ENCODE data around the gene MAML2. TPM values are rescaled to one million over a fixed set of nuclear protein-coding genes. Genes with fewer than 3 reads are reported as not detected.

Gene MAML2
- total and polyA plus RNA-seq, 4 donors, result 0.56 to 2.1 (median 1.4) TPM

DNA sequence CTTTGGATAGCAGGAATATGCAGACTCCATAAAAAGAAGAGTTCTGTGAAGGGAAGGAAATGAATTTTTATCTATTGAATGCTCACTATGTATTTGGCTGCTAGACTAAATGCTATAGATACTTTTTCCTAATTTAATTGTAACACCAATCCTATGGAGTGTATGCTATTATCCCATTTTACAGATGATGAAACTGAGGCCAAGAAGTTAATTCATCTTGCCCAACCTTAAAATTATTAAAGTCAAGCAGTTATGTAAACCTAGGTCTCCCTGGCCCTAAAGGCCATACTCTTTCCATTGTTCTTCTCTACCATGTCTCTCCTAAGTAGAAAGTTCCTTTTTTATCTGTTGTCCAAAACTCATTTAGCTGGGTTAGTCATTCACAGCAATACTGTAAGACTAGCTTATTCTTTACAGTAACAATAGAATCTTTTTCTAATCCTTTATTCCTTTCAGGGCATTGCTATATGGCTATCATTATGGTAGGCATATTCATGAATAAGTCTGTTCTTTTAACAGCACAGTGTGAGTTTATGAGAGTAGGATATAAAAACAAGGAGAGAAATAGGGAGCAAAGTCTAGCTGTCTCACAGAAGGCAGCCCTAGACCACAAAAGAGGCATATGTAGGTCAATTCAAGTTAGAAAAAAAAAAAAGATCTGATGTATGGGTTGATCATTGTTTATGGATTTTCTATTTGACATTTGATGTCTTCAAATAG, 50.5 kb downstream of the MAML2 start:
- DNase-seq (ENCODE audit: low spot score), result no peak
- Histone ChIP-seq H3K9me3 (ENCODE audit: control insufficient read depth in 4 of 4, low read length in 3 of 4) (no peaks in the 10 kb centered on the region), H3K4me1 (ENCODE audit: control insufficient read depth in 4 of 4, insufficient read depth in 4 of 4, low read length in 3 of 4) (no peaks in the 10 kb centered on the region), H3K27ac (ENCODE audit: low read depth in 1 of 2, low read length in 2 of 2) (no peak overlapping the region), H3K27me3 (ENCODE audit: control insufficient read depth in 4 of 4, insufficient read depth in 4 of 4, low read length in 3 of 4) (no peaks in the 10 kb centered on the region), H3K36me3 (ENCODE audit: control insufficient read depth in 4 of 4, insufficient read depth in 3 of 4, low read depth in 1 of 4, low read length in 3 of 4) (no peaks in the 10 kb centered on the region), H3K9ac (ENCODE audit: low read depth in 1 of 2, low read length in 2 of 2) (no peak overlapping the region), H3K4me3 (ENCODE audit: low read depth in 1 of 3, low read length in 3 of 3) (no peak overlapping the region)
- TF ChIP-seq, protein P1, sequence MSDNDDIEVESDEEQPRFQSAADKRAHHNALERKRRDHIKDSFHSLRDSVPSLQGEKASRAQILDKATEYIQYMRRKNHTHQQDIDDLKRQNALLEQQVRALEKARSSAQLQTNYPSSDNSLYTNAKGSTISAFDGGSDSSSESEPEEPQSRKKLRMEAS (IDR thresholded peaks at IDR 0.05), result no peak
- TF ChIP-seq SP1 (IDR thresholded peaks at IDR 0.05), result no peak
- no peak for TF ChIP-seq FOXA1 (IDR thresholded peaks at IDR 0.05)
- TF ChIP-seq NR2F2 (IDR thresholded peaks at IDR 0.05), result no peak
- no peak for TF ChIP-seq FOXA2 (IDR thresholded peaks at IDR 0.05)
- no peak for TF ChIP-seq JUND (IDR thresholded peaks at IDR 0.05)
- TF ChIP-seq, protein P2, sequence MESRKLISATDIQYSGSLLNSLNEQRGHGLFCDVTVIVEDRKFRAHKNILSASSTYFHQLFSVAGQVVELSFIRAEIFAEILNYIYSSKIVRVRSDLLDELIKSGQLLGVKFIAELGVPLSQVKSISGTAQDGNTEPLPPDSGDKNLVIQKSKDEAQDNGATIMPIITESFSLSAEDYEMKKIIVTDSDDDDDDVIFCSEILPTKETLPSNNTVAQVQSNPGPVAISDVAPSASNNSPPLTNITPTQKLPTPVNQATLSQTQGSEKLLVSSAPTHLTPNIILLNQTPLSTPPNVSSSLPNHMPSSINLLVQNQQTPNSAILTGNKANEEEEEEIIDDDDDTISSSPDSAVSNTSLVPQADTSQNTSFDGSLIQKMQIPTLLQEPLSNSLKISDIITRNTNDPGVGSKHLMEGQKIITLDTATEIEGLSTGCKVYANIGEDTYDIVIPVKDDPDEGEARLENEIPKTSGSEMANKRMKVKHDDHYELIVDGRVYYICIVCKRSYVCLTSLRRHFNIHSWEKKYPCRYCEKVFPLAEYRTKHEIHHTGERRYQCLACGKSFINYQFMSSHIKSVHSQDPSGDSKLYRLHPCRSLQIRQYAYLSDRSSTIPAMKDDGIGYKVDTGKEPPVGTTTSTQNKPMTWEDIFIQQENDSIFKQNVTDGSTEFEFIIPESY (IDR thresholded peaks at IDR 0.05), result no peak
- no peak for TF ChIP-seq RAD21 (IDR thresholded peaks at IDR 0.05)
- TF ChIP-seq HNF4A (conservative IDR thresholded peaks at IDR 0.05), result no peak
- no peak for TF ChIP-seq TAF1 (conservative IDR thresholded peaks at IDR 0.05)
- no peak for TF ChIP-seq GABPA (IDR thresholded peaks at IDR 0.05 in 1 of 2, conservative IDR thresholded peaks at IDR 0.05 in 1 of 2)
- TF ChIP-seq, protein P3, sequence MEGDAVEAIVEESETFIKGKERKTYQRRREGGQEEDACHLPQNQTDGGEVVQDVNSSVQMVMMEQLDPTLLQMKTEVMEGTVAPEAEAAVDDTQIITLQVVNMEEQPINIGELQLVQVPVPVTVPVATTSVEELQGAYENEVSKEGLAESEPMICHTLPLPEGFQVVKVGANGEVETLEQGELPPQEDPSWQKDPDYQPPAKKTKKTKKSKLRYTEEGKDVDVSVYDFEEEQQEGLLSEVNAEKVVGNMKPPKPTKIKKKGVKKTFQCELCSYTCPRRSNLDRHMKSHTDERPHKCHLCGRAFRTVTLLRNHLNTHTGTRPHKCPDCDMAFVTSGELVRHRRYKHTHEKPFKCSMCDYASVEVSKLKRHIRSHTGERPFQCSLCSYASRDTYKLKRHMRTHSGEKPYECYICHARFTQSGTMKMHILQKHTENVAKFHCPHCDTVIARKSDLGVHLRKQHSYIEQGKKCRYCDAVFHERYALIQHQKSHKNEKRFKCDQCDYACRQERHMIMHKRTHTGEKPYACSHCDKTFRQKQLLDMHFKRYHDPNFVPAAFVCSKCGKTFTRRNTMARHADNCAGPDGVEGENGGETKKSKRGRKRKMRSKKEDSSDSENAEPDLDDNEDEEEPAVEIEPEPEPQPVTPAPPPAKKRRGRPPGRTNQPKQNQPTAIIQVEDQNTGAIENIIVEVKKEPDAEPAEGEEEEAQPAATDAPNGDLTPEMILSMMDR (IDR thresholded peaks at IDR 0.05; ENCODE audit: low read depth, low read length, missing input control), result no peak
- TF ChIP-seq, protein P4, sequence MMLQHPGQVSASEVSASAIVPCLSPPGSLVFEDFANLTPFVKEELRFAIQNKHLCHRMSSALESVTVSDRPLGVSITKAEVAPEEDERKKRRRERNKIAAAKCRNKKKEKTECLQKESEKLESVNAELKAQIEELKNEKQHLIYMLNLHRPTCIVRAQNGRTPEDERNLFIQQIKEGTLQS (IDR thresholded peaks at IDR 0.05), result no peak

DNA sequence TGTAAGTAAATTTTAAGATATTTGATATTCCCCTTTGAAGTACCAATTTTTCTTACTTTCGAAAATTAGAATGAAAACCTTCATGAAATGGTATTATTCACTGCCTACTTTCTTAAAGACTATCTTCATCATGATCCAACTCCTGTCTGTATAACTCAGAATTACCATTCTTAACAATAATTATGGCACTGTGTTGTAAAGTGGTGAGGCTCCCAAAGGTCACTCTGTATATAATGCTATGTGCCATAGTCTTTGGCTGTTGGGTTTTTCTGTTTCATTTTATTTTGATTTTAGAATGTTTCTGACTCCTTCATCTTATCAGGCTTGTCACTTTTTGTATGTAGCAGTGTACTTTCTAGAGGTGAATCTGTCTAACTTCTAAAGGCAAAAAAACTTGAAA, 52.4 kb downstream of the MAML2 start:
- Histone ChIP-seq H3K36me3 (ENCODE audit: control insufficient read depth in 4 of 4, insufficient read depth in 3 of 4, low read depth in 1 of 4, low read length in 3 of 4) (no peaks in the 10 kb centered on the region), H3K27ac (ENCODE audit: low read depth in 1 of 2, low read length in 2 of 2) (no peak overlapping the region), H3K27me3 (ENCODE audit: control insufficient read depth in 4 of 4, insufficient read depth in 4 of 4, low read length in 3 of 4) (no peaks in the 10 kb centered on the region), H3K9ac (ENCODE audit: low read depth in 1 of 2, low read length in 2 of 2) (no peak overlapping the region), H3K4me3 (ENCODE audit: low read depth in 1 of 3, low read length in 3 of 3) (no peak overlapping the region), H3K9me3 (ENCODE audit: control insufficient read depth in 4 of 4, low read length in 3 of 4) (no peaks in the 10 kb centered on the region), H3K4me1 (ENCODE audit: control insufficient read depth in 4 of 4, insufficient read depth in 4 of 4, low read length in 3 of 4) (no peaks in the 10 kb centered on the region)
- DNase-seq (ENCODE audit: low spot score), result no peak
- 88% methylated on average over 1 of the region's 1 CpG for WGBS
- no peak for TF ChIP-seq SP1 (IDR thresholded peaks at IDR 0.05)
- TF ChIP-seq, protein P2 (IDR thresholded peaks at IDR 0.05), result no peak
- TF ChIP-seq, protein P4 (IDR thresholded peaks at IDR 0.05), result no peak
- no peak for TF ChIP-seq HNF4A (conservative IDR thresholded peaks at IDR 0.05)
- TF ChIP-seq RAD21 (IDR thresholded peaks at IDR 0.05), result no peak
- no peak for TF ChIP-seq RXRA (IDR thresholded peaks at IDR 0.05)
- TF ChIP-seq, protein P1 (IDR thresholded peaks at IDR 0.05), result no peak

All from liver (tissue), 9 donors.